ENCODE measurements around the gene RPL13.

Gene RPL13

DNA sequence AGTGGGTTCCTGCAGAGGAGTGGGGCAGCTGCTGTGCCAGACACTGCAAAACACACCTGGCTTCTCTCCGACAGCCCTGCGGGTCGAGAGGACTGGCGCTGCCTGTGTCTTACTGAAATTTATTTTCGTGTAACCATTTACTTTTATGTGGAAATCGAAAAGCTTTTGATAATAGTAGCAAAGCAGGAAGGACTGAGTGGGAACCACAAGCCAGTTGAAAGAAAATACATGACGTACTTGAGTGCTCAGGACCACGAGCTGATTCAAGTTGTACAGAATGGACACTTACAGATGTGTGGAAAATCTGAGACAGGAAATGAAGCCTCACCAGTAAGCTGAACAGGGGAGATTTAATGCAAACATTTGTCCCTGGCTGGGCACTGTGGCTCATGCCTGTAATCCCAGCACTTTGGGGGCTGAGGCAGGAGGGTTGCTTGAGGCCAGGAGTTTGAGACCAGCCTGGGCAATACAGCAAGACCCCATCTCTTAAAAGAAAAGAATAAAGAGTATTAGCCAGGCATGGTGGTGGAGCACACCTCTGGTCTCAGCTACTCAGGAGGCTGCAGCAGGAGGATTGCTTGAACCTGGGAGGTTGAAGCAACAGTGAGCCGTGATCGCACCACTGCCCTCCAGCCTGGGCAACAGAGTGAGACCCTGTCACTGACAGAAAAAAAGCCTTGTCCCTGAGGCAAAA, 11.3 kb upstream of the RPL13 start:
- no peaks in the 10 kb centered on the region for H3K9me3 ChIP-seq (ENCODE audit: severe bottlenecking)
- DNase-seq, result no peak
- H3K36me3 ChIP-seq, result no peaks in the 10 kb centered on the region
- TF ChIP-seq, protein P1, sequence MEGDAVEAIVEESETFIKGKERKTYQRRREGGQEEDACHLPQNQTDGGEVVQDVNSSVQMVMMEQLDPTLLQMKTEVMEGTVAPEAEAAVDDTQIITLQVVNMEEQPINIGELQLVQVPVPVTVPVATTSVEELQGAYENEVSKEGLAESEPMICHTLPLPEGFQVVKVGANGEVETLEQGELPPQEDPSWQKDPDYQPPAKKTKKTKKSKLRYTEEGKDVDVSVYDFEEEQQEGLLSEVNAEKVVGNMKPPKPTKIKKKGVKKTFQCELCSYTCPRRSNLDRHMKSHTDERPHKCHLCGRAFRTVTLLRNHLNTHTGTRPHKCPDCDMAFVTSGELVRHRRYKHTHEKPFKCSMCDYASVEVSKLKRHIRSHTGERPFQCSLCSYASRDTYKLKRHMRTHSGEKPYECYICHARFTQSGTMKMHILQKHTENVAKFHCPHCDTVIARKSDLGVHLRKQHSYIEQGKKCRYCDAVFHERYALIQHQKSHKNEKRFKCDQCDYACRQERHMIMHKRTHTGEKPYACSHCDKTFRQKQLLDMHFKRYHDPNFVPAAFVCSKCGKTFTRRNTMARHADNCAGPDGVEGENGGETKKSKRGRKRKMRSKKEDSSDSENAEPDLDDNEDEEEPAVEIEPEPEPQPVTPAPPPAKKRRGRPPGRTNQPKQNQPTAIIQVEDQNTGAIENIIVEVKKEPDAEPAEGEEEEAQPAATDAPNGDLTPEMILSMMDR (IDR thresholded peaks at IDR 0.05; ENCODE audit: low read depth, low read length), result no peak
- H3K4me3 ChIP-seq (ENCODE audit: low read depth, low read length), result no peak overlapping the region
- H3K27ac ChIP-seq, result no peak overlapping the region
- H3K27me3 ChIP-seq (ENCODE audit: insufficient read depth, low read depth, severe bottlenecking), result no peaks in the 10 kb centered on the region

DNA sequence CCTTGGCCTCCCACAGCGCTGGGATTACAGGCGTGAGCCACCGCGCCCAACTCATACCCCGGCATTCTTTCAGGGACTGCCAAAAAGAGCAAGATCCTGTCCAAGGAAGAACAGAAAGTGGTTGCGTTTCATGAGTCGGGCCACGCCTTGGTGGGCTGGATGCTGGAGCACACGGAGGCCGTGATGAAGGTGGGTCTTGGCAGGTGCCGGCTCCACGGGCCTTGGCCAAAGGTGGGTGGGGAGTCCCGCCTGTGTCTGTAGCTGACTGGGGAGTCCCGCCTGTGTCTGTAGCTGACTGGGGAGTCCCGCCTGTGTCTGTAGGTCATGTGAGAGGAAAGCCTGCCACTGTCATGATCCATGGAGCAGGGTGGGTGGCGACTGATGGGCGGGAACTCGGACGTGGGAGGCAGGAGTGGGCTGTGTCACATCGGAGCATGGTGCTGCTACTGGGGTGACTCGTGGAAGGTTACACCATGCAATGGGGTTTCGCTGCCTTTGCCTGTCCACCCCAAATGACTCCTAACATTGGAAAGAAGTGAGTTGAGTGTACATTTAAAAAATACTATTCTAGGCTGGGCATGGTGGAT, 10.0 kb upstream of the RPL13 start:
- TF ChIP-seq, protein P1 (IDR thresholded peaks at IDR 0.05; ENCODE audit: low read depth, low read length), result no peak
- no peak overlapping the region for H3K4me3 ChIP-seq (ENCODE audit: low read depth, low read length)
- DNase-seq, result no peak
- no peaks in the 10 kb centered on the region for H3K27me3 ChIP-seq (ENCODE audit: insufficient read depth, low read depth, severe bottlenecking)
- H3K27ac ChIP-seq, result no peak overlapping the region
- H3K36me3 ChIP-seq, result no peaks in the 10 kb centered on the region
- H3K9me3 ChIP-seq (ENCODE audit: severe bottlenecking), result no peaks in the 10 kb centered on the region

DNA sequence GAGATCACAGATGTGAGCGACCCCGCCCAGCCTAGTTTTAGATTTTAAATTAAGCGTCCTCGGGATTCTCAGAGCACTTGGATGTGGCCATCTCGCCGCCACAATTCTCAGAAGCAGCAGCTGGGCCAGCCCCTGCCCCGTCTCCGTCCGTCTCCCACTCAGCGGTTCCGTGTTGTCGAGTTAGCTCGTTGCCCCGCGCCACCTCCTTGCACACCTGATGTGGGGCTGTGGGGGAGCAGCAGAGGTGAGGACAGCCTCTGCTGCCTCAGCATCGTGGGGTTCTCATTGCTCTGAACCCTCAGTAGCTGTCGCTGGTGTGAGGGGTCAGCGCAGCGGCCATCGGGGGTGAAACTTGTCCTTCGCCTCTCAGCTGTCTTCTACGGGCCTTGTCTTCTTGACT, 8.2 kb upstream of the RPL13 start:
- Histone ChIP-seq H3K4me3 (ENCODE audit: low read depth, low read length) (no peak overlapping the region), H3K36me3 (no peaks in the 10 kb centered on the region), H3K9me3 (ENCODE audit: severe bottlenecking) (no peaks in the 10 kb centered on the region), H3K27me3 (ENCODE audit: insufficient read depth, low read depth, severe bottlenecking) (no peaks in the 10 kb centered on the region), H3K27ac (no peak overlapping the region)
- TF ChIP-seq, protein P1 (IDR thresholded peaks at IDR 0.05; ENCODE audit: low read depth, low read length), result no peak
- no peak for DNase-seq

DNA sequence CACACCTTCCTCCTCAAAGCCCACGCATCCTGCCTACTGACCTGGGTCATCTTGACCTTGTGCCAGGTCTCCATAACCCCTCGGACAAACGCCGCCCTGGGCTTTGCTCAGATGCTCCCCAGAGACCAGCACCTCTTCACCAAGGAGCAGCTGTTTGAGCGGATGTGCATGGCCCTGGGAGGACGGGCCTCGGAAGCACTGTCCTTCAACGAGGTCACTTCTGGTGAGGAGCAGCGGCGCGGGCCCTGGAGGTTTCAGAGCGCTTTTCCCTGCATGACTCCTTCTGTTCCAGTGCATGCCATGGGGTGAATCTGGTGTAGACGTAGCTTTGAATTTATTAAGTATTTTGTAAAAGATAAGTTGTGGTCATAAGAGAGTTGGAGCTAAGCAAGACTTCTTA, 7.6 kb upstream of the RPL13 start:
- TF ChIP-seq, protein P1 (IDR thresholded peaks at IDR 0.05; ENCODE audit: low read depth, low read length), result no peak
- no peak overlapping the region for H3K4me3 ChIP-seq (ENCODE audit: low read depth, low read length)
- no peaks in the 10 kb centered on the region for H3K27me3 ChIP-seq (ENCODE audit: insufficient read depth, low read depth, severe bottlenecking)
- H3K27ac ChIP-seq, result no peak overlapping the region
- H3K36me3 ChIP-seq, result no peaks in the 10 kb centered on the region
- DNase-seq, result no peak
- no peaks in the 10 kb centered on the region for H3K9me3 ChIP-seq (ENCODE audit: severe bottlenecking)

- no peak overlapping the region for H3K27ac ChIP-seq
- no peak overlapping the region for H3K4me3 ChIP-seq (ENCODE audit: low read depth, low read length)
- no peak for DNase-seq
- no peaks in the 10 kb centered on the region for H3K9me3 ChIP-seq (ENCODE audit: severe bottlenecking)
- H3K36me3 ChIP-seq, result no peaks in the 10 kb centered on the region
- H3K27me3 ChIP-seq (ENCODE audit: insufficient read depth, low read depth, severe bottlenecking), result no peaks in the 10 kb centered on the region
- TF ChIP-seq, protein P1 (IDR thresholded peaks at IDR 0.05; ENCODE audit: low read depth, low read length), result no peak
Measured at GRCh38 chr16:89553733-89554132, 6.7 kb upstream of the RPL13 start.

DNA sequence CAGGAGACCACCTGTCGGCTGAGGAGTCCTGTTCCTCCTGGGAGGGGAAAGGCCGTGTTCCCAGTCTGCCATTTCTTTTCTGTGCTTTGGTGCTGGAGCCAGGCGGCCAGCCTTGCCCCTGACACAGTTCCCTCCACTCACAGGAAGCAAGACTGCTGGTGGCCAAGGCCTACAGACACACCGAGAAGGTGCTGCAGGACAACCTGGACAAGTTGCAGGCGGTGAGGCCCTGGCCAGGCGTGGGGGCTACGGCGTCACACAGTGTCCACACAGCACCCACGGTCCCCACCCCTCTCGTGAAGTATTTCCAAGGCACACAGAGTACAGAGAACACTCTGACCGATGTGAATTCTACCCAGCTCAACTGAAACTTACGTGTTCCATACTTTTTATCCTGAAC, 6.1 kb upstream of the RPL13 start:
- Histone ChIP-seq H3K27me3 (ENCODE audit: insufficient read depth, low read depth, severe bottlenecking) (no peaks in the 10 kb centered on the region), H3K36me3 (no peaks in the 10 kb centered on the region), H3K27ac (no peak overlapping the region), H3K9me3 (ENCODE audit: severe bottlenecking) (no peaks in the 10 kb centered on the region), H3K4me3 (ENCODE audit: low read depth, low read length) (no peak overlapping the region)
- TF ChIP-seq, protein P1 (IDR thresholded peaks at IDR 0.05; ENCODE audit: low read depth, low read length), result no peak
- no peak for DNase-seq
